Activated naive CD4-positive, alpha-beta T cell treated with anti-CD3 and anti-CD28 coated beads, Interleukin-2, amount 10 ng/mL, durations not matched to agents 7 days and 5 days (primary cell): ENCODE measurements around the gene RASD2.
A peak's percentile ranks its signal among the peaks of the same experiment; 100 is the strongest.

ENCODE experiments used
- CTCF ChIA-PET: fragments of 350-600 bp; sonication (Branson Sonifier 250); formaldehyde crosslinking; loops from one replicate; lab custom pipeline; 2021; ENCODE audit warnings: antibody characterized with exemption; lab: Charles Lee
- DNase-seq: peaks from one replicate; pipeline ENCODE4 v3.0.0-alpha.2; 2020
- H3K27ac Mint-ChIP-seq: one replicate; pipeline ENCODE4 v1.8.0; 2021; ENCODE audit warnings: mild to moderate bottlenecking, moderate library complexity, mixed read lengths
- H3K27me3 Mint-ChIP-seq: one replicate; pipeline ENCODE4 v1.8.0; 2021; ENCODE audit warnings: mild to moderate bottlenecking, mixed read lengths
- H3K36me3 Mint-ChIP-seq: one replicate; pipeline ENCODE4 v1.8.0; 2021; ENCODE audit warnings: mixed read lengths
- H3K4me1 Mint-ChIP-seq: one replicate; pipeline ENCODE4 v1.8.0; 2021; ENCODE audit warnings: mixed read lengths
- H3K4me3 Mint-ChIP-seq: one replicate; pipeline ENCODE4 v1.8.0; 2021; ENCODE audit warnings: mild to moderate bottlenecking, moderate library complexity, mixed read lengths
- H3K9me3 Mint-ChIP-seq: one replicate; pipeline ENCODE4 v1.8.0; 2021; ENCODE audit warnings: mixed read lengths

RASD2 gene

DNA sequence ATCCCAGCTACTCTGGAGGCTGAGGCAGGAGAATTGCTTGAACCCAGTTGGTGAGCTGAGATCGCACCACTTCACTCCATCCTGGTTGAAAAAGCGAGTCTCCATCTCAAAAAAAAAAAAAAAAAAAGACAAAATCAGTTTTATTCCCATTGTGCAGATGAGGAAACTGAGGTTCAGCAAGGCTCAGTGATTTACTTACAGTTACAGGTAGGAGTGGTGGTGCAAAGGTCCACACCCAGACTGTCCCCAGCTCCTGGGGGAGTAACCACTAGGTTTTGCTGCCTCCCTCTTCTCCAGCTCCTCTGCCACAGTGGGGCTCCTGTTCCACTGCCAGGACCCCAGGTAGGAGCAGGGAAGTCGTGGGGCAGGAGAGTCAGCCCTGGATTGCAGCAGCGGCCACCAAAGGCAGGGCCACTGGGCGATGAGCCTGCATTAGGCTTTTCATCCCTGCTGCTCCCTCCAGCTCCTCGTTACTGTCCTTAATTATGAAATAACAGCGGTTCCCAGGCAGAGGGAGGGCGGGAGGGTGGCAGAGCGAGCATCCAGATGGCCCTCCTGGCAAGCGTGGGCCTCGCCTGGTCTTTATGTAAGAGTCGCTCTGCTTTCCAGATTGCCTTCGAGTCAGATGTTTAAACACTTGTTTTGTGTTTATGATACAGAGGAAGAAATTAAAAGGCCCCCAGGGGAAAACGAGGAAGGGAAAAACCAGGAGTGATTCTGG is 15.5 kb upstream of the RASD2 start:
- H3K27me3 Mint-ChIP-seq: peaks cover 22% of the 10 kb centered on the region

DNA sequence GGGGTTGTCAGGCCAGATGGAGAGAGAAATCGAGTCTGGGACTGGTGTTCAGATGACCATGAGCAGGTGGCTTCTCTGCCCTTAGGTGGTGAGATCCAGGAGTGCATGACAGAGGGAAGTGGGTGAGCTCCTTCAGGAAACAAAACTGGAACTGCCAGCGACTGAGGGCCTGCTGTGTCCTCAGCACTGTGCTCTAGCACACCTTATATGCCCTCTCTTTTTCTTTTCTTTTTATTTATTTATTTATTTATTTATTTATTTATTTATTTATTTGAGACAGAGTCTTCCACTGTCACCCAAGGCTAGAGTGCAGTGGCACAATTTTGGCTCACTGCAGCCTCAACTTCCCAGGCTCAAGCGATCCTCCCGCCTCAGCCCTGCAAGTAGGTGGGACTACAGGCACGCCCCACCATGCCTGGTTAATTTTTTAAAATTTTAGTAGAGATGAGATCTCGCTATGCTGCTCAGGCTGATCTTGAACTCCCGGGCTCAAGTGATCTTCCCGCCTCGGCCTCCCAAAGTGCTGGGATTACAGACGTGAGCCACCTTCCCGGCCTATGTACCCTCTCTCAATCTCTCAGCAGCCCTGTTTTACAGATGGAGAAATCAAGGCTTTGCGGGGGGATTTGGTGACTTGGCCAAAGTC is 14.8 kb upstream of the RASD2 start:
- no peaks in the 10 kb centered on the region for H3K4me1 Mint-ChIP-seq
- peaks cover 20% of the 10 kb centered on the region for H3K27me3 Mint-ChIP-seq
- H3K9me3 Mint-ChIP-seq: peaks cover 4% of the 10 kb centered on the region
- H3K36me3 Mint-ChIP-seq: no peaks in the 10 kb centered on the region
- H3K4me3 Mint-ChIP-seq: no peak overlapping the region
- DNase-seq: no peak
- CTCF ChIA-PET: no interaction called here
- H3K27ac Mint-ChIP-seq: no peak overlapping the region

More for the DNA sequence above, 15.5 kb upstream of the RASD2 start:
- H3K9me3 Mint-ChIP-seq: peaks cover 4% of the 10 kb centered on the region
- CTCF ChIA-PET: no interaction called here
- H3K4me1 Mint-ChIP-seq: no peaks in the 10 kb centered on the region
- DNase-seq: no peak
- H3K27ac Mint-ChIP-seq: no peak overlapping the region
- no peak overlapping the region for H3K4me3 Mint-ChIP-seq
- H3K36me3 Mint-ChIP-seq: no peaks in the 10 kb centered on the region

DNA sequence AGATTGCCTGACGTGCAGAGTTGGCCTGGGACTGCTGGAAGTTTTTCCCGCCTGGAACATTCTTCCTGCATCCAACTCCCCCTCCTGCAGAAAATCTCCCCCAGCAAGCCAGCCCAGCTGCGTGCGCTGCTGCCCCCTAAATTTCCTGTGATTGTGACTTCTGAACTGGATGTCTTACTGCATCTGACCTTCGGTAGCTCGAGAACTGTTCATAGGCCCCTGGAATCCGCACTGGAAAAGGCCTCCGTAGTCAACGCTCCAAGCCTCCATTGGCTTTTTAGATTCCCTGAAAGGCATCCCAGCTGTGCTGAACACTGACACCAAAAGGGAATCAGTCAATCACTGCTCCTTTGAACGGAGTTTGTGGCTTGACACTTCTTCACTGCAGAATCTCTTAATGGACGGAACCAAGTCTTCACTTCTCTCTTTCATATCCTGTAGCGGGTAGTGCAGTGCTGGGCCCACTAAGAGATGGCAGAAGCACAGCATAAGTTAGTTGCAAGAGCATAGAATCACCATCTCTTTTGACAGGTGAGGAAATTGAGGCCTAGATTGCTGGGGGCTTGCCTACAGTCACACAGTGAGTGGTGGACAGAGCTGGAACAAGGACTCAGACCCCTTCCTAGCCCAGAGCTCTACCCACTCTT is 14.2 kb upstream of the RASD2 start:
- CTCF ChIA-PET: no interaction called here
- H3K27me3 Mint-ChIP-seq: peaks cover 18% of the 10 kb centered on the region

DNA sequence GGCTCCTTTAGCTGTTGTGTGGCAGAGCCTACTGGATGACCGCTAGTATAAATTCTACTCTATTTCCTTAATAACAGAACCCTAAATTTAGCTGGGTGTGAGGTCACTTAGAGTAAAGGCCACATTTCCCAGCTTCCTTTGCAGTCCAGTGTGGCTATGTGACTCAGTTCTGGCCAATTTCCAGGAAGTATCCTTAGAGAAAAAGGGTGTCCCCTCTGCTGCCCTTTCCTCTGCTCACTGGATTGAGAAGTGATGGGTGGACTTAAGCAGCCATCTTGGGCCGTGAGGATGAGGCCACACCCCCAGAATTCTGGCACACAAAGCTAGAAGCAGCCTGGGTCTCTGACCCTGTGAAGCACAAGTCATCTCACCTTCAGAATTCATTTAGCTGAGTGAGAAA is 11.7 kb upstream of the RASD2 start:
- no peaks in the 10 kb centered on the region for H3K36me3 Mint-ChIP-seq
- no peaks in the 10 kb centered on the region for H3K4me1 Mint-ChIP-seq
- H3K9me3 Mint-ChIP-seq: peaks cover 4% of the 10 kb centered on the region
- H3K4me3 Mint-ChIP-seq: no peak overlapping the region
- no peak for DNase-seq
- CTCF ChIA-PET: no interaction called here
- no peak overlapping the region for H3K27ac Mint-ChIP-seq
- H3K27me3 Mint-ChIP-seq: no peaks in the 10 kb centered on the region

More for the DNA sequence above, 14.2 kb upstream of the RASD2 start:
- no peak overlapping the region for H3K27ac Mint-ChIP-seq
- H3K4me1 Mint-ChIP-seq: no peaks in the 10 kb centered on the region
- H3K4me3 Mint-ChIP-seq: no peak overlapping the region
- peaks cover 4% of the 10 kb centered on the region for H3K9me3 Mint-ChIP-seq
- DNase-seq: no peak
- H3K36me3 Mint-ChIP-seq: no peaks in the 10 kb centered on the region

DNA sequence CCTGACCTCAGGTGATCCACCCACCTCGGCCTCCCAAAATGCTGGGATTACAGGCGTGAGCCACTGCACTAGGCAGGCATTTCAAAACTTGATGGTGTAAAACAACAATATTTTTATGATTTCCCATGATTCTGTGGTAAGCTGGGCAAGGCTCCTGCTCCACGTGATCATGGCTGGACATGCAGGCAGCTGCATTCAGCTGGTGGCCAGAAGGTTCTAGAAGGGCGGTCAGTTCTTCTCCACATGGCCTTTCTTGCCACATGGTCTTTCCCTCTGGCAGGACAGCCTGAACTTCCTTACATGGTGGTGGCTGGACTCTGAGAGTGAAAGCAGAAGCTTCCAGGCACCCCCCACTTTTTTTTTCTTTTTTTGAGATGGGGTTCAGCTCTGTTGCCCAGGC is 9.9 kb upstream of the RASD2 start:
- Mint-ChIP-seq H3K27me3 (peaks cover 8% of the 10 kb centered on the region), H3K4me1 (no peaks in the 10 kb centered on the region), H3K9me3 (peaks cover 4% of the 10 kb centered on the region), H3K36me3 (no peaks in the 10 kb centered on the region), H3K4me3 (no peak overlapping the region), H3K27ac (no peak overlapping the region)
- DNase-seq: no peak
- CTCF ChIA-PET: no interaction called here

DNA sequence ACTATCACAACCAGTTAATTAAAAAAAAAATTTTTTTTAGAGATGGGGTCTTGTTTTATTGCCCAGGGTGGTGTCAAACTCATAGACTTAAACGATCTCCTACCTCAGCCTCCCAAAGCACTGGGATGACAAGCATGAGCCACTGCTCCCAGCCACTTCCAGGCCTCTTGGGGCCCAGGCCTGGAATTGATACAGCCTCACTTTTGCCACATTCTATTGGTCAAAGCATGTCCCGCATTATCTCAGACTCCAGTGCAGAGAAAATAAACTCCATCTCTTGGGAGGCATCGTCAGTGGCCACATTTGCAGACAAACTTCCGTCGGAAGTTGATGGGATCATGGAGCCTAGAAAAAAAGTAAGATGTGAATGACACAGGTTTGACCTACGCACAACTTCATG is 9.4 kb upstream of the RASD2 start:
- no peaks in the 10 kb centered on the region for H3K4me1 Mint-ChIP-seq
- H3K36me3 Mint-ChIP-seq: no peaks in the 10 kb centered on the region
- peaks cover 8% of the 10 kb centered on the region for H3K27me3 Mint-ChIP-seq
- DNase-seq: no peak
- CTCF ChIA-PET: no interaction called here
- H3K9me3 Mint-ChIP-seq: peaks cover 4% of the 10 kb centered on the region
- no peak overlapping the region for H3K27ac Mint-ChIP-seq
- no peak overlapping the region for H3K4me3 Mint-ChIP-seq

DNA sequence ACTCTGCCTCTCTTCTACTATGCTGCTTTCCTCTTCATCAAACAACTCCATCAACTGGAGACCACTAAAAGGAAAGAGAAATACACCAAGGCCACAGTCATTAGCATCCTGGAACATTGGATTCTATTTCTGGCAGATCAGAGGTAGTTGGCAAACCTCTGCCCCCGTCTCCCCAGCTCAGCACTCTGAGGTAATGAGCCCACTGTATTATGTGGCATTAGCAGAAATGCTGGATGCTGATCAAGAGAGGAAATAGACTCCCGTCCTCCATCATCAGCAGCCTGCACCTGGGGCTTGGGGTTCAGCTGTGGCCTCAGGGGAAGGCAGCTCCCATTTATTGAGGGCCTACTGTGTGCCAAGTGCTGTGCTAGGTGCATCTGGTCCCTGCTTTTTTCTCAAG is 9.0 kb upstream of the RASD2 start:
- Mint-ChIP-seq H3K4me1 (no peaks in the 10 kb centered on the region), H3K27me3 (peaks cover 11% of the 10 kb centered on the region), H3K27ac (no peak overlapping the region), H3K36me3 (no peaks in the 10 kb centered on the region), H3K4me3 (no peak overlapping the region), H3K9me3 (peaks cover 4% of the 10 kb centered on the region)
- CTCF ChIA-PET: no interaction called here
- no peak for DNase-seq

DNA sequence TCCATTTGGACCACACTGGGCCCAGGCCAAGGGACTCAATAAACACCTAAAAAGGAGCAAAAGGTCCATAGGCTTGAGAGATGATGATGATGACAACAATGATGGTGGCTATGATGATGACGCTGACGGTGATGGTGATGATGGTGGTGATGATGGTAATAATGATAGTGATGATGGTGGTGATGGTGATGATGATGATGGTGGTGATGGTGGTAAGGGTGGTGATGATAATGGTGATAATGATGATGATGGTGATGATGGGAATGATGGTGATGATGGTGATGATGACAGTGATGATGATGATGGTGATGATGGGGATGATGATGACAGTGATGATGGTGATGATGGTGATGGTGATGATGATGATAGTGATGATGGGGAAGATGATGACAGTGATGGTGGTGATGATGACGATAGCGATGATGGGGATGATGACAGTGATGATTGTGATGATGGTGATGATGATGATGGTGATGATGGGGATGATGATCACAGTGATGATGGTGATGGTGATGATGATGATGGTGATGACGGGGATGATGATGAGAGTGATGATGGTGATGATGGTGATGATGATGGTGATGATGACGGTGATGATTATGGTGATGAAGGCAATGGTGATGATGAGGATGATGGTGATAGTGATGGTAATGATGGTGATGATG is 7.1 kb upstream of the RASD2 start:
- Mint-ChIP-seq H3K36me3 (no peaks in the 10 kb centered on the region), H3K27me3 (peaks cover 17% of the 10 kb centered on the region), H3K4me1 (no peaks in the 10 kb centered on the region), H3K9me3 (peaks cover 4% of the 10 kb centered on the region), H3K27ac (no peak overlapping the region), H3K4me3 (no peak overlapping the region)
- DNase-seq: no peak
- CTCF ChIA-PET: no interaction called here

DNA sequence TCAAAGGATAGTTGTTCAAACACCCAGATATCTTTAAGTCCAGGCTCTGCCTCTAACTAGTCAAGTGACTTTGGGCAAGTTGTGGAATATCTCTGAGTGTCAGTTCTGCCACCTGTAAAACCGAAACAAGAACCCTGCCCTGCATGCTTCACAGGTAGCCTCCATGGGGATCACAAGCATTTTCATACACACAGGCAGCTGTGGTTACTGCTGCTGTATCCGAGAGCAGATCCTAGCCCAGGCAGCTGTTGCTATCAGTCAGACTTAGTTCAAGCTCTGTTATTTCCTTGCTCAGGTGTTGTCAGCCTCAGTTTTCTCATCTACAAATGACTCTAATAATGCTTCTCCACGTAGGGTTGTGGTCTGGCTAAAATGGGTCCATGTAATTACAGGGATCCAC is 6.5 kb upstream of the RASD2 start:
- Mint-ChIP-seq H3K9me3 (peaks cover 4% of the 10 kb centered on the region), H3K4me1 (no peaks in the 10 kb centered on the region), H3K27ac (no peak overlapping the region), H3K4me3 (no peak overlapping the region), H3K27me3 (peaks cover 23% of the 10 kb centered on the region), H3K36me3 (no peaks in the 10 kb centered on the region)
- no peak for DNase-seq
- CTCF ChIA-PET: no interaction called here

DNA sequence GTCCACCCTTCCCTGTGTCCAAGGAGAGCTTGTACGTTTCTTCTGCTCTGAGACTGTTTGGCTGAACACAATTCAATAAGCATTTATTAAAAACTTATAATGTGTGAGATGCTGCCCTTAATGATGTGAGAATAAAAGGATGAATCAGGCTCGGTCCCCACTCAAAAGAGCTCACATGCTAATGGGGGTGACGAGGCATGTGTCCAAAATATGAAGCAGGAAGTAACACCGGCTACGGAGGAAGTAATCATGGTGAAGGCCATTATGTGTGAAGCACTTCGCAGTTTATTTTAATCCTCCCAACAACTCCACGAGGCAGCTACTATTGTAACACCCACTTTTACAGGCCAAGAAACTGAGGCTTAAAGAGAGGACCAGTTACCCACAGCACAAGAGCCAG is 3.4 kb upstream of the RASD2 start:
- no peaks in the 10 kb centered on the region for H3K36me3 Mint-ChIP-seq
- CTCF ChIA-PET: interaction anchor here (0.8 kb wide), 1 partner anchor 13 kb away, joined by 3 read pairs; no protein-coding TSS in a partner anchor
- H3K4me3 Mint-ChIP-seq: no peak overlapping the region
- H3K9me3 Mint-ChIP-seq: no peaks in the 10 kb centered on the region
- no peak for DNase-seq
- H3K4me1 Mint-ChIP-seq: peaks cover 6% of the 10 kb centered on the region
- peaks cover 52% of the 10 kb centered on the region for H3K27me3 Mint-ChIP-seq
- H3K27ac Mint-ChIP-seq: no peak overlapping the region

DNA sequence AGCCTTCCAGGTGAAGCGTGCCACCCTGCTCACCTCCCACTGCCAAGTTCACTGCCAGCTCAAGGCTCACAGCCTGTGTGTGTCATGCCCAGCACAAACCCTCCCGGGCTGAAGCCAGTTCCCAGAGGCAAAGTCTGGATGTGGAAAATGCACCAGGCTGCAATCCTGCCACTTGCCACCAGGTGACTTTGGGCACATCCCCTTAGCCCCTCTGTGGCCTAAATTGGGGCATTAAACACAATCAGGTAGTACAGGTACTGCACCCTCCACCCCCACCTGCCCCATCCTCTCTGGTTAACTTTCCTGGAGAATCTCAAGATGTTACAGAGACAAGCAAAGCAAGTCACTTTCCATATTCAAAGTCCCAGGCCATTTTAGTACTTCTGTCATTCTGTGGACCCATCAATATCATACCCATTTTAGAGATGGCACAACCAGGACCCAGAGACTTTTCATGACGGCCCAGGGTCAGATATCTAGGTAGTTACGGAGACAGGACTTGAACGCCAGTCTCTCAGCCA is 1.8 kb upstream of the RASD2 start:
- Mint-ChIP-seq H3K27me3 (peaks cover 68% of the 10 kb centered on the region), H3K4me1 (peaks cover 6% of the 10 kb centered on the region), H3K36me3 (no peaks in the 10 kb centered on the region), H3K27ac (no peak overlapping the region), H3K9me3 (no peaks in the 10 kb centered on the region), H3K4me3 (no peak overlapping the region)
- DNase-seq: peak; percentile 53
- CTCF ChIA-PET: interaction anchor here (1.3 kb wide), 1 partner anchor 44 kb away, joined by 3 read pairs; no protein-coding TSS in a partner anchor

DNA sequence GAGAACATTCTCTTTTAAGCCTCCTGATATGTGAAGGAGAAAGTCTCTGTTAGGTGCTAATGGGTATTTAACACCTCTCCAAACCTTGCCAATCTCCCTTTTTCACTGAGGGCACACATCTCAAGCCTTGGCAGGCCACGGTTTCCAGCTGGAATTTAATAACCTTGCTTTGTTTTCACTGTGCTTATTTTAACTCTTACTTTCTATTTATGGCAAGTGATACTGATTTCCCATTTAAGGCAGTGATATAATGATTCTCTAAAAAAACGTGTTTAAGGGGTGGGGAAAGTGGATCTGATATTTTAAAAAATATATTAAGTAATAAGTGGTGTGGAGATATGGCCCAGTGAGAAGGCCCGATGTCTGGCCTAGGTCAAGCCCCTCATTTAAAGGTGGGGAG is 1.1 kb upstream of the RASD2 start:
- H3K36me3 Mint-ChIP-seq: no peaks in the 10 kb centered on the region
- H3K9me3 Mint-ChIP-seq: no peaks in the 10 kb centered on the region
- CTCF ChIA-PET: no interaction called here
- peaks cover 75% of the 10 kb centered on the region for H3K27me3 Mint-ChIP-seq
- no peak for DNase-seq
- H3K27ac Mint-ChIP-seq: no peak overlapping the region
- H3K4me3 Mint-ChIP-seq: peak overlapping the region; percentile 44
- peaks cover 6% of the 10 kb centered on the region for H3K4me1 Mint-ChIP-seq

DNA sequence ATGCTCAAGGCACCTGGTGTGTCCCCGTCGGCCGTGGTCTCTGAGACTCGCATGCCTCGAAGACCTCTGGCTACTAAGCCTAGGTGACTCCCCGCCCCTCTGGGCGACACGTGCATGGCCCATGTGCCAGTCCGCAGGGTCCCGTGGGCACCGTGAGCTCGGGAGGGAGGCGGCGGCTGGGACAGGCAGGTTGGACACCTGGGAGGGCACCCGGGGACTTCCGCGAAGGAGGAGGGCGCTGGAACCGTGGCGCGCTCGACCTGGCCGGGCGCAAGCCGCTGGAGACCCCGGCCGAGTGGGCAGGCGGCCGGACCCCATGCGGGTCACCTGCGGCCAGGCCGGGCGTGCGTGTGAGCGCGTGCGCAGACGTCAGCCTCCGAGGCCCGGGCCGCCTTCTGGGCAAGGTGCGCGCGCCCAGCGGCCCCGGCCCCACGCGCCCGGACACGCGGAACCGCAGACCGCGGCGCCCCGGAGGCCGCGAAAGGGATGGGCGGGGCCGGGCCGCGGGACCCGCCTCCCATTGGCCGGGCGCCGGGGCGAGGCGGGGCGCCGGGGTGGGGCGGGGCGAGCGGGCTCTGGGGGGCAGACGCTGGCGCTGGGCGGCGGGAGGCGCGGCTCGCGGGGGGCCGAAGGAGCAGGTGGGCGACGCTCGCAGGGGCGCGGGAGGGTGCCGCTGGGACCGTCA is 579 bp upstream of the RASD2 start:
- CTCF ChIA-PET: no interaction called here
- H3K36me3 Mint-ChIP-seq: no peaks in the 10 kb centered on the region
- peak; percentile 72 for DNase-seq
- H3K27ac Mint-ChIP-seq: no peak overlapping the region
- peak overlapping the region; percentile 69 for H3K4me3 Mint-ChIP-seq
- peaks cover 74% of the 10 kb centered on the region for H3K27me3 Mint-ChIP-seq
- peaks cover 6% of the 10 kb centered on the region for H3K4me1 Mint-ChIP-seq
- H3K9me3 Mint-ChIP-seq: no peaks in the 10 kb centered on the region
